Neural cell (in vitro differentiated cells): ENCODE data around the gene RSPH1.

Source experiments
- CTCF ChIP-seq: fragments of 450-650 bp; IDR thresholded peaks from 2 replicates; pipeline ENCODE4 v1.5.1; 2014; ENCODE audit warnings: antibody characterized with exemption, mild to moderate bottlenecking, moderate library complexity; ENCODE audit not compliant: poor library complexity, severe bottlenecking
- EP300 ChIP-seq: fragments of 450-650 bp; conservative IDR thresholded peaks from 2 replicates; pipeline ENCODE4 v1.6.1; 2014; ENCODE audit warnings: antibody characterized with exemption, mild to moderate bottlenecking, moderate library complexity; ENCODE audit not compliant: poor library complexity, severe bottlenecking
- EZH2 ChIP-seq: fragments of 200-600, 300-800 bp; shearing (Covaris generic), sonication (generic); IDR thresholded peaks from 2 replicates; pipeline ENCODE4 v1.6.1; 2014; ENCODE audit warnings: antibody characterized with exemption, low read length, borderline replicate concordance, mild to moderate bottlenecking; ENCODE audit not compliant: insufficient read depth, poor library complexity, severe bottlenecking
- MXI1 ChIP-seq: fragments of 450-650 bp; conservative IDR thresholded peaks from 2 replicates; pipeline ENCODE4 v1.6.1; 2014; ENCODE audit warnings: antibody characterized with exemption, mild to moderate bottlenecking; ENCODE audit not compliant: poor library complexity, severe bottlenecking
- POLR2AphosphoS5 ChIP-seq: IDR thresholded peaks from 2 replicates; pipeline ENCODE4 v1.6.1; 2012
- RAD21 ChIP-seq: fragments of 450-650 bp; conservative IDR thresholded peaks from 2 replicates; pipeline ENCODE4 v1.6.1; 2014; ENCODE audit warnings: antibody characterized with exemption, mild to moderate bottlenecking, moderate library complexity
- REST ChIP-seq: IDR thresholded peaks from 2 replicates; pipeline ENCODE4 v1.6.1; 2012; ENCODE audit warnings: borderline replicate concordance
- SMC3 ChIP-seq: fragments of 450-650 bp; conservative IDR thresholded peaks from 2 replicates; pipeline ENCODE4 v1.6.1; 2014; ENCODE audit warnings: antibody characterized with exemption, mild to moderate bottlenecking, moderate library complexity; ENCODE audit not compliant: poor library complexity

GRCh38 chr21:42475036-42475435 is 21.0 kb downstream of the RSPH1 start:
- TF ChIP-seq CTCF (no peak), POLR2AphosphoS5 (no peak), EZH2 (no peak), RAD21 (no peak), MXI1 (no peak), EP300 (no peak), REST (no peak), SMC3 (no peak)
